Large intestine (tissue), 12 donors: Measurements from ENCODE around the gene SMARCA2. TPM values are rescaled to one million over a fixed set of nuclear protein-coding genes. Genes with fewer than 3 reads are reported as not detected.

Experiments
- DNase-seq, 2 donors: peaks; one replicate each; pipeline versions ENCODE4 v3.0.0 to v3.0.0-alpha.2; 2013
- H3K27ac ChIP-seq: one replicate; pipeline ENCODE4 v1.5.1; 2013; ENCODE audit warnings: low read length
- H3K27me3 ChIP-seq: 2 replicates; pipeline ENCODE4 v1.6.1; 2013; ENCODE audit warnings: low read length; ENCODE audit not compliant: control insufficient read depth, insufficient read depth
- H3K36me3 ChIP-seq: 2 replicates; pipeline ENCODE4 v1.6.1; 2013; ENCODE audit warnings: low read length; ENCODE audit not compliant: control insufficient read depth, insufficient read depth
- H3K4me1 ChIP-seq: one replicate; pipeline ENCODE4 v1.6.1; 2013; ENCODE audit warnings: low read length; ENCODE audit not compliant: control insufficient read depth, insufficient read depth
- H3K4me3 ChIP-seq: one replicate; pipeline ENCODE4 v1.5.1; 2013; ENCODE audit warnings: low read length
- H3K9me3 ChIP-seq: one replicate; pipeline ENCODE4 v1.6.1; 2013; ENCODE audit warnings: mild to moderate bottlenecking, low read depth, low read length, moderate library complexity; ENCODE audit not compliant: control insufficient read depth
- WGBS: methylation state at CpG from one replicate; pipeline ENCODE4 v1.1.5; 2013; ENCODE audit warnings: low lambda C conversion rate; ENCODE audit not compliant: insufficient coverage; 5-methylcytosine and 5-hydroxymethylcytosine counted together
- long read RNA-seq, 11 donors: transcript quantifications; one replicate each; lab custom pipeline, GENCODE V29; 2026
- polyA plus RNA-seq: library from polyadenylated mRNA; unstranded; fragments of 120-200 nt; gene quantifications from one replicate; pipeline ENCODE4 v1.2.1, GENCODE V29; 2013

Gene SMARCA2
- 61.1 TPM for polyA plus RNA-seq
- long read RNA-seq, donor 1, full-length matches to known transcripts = 6 of 6 reads
- long read RNA-seq, donor 1, partial matches to known transcripts = 0 of 6 reads
- long read RNA-seq, donor 1, other reads (novel, unspliced or antisense) = 0 of 6 reads
- long read RNA-seq, donor 2, full-length matches to known transcripts = 10 of 15 reads
- long read RNA-seq, donor 2, partial matches to known transcripts = 5 of 15 reads
- long read RNA-seq, donor 2, other reads (novel, unspliced or antisense) = 0 of 15 reads
- long read RNA-seq, donor 3 = 0 reads
- long read RNA-seq, donor 4, full-length matches to known transcripts = 1 of 1 reads
- long read RNA-seq, donor 4, partial matches to known transcripts = 0 of 1 reads
- long read RNA-seq, donor 4, other reads (novel, unspliced or antisense) = 0 of 1 reads
- long read RNA-seq, donor 5, full-length matches to known transcripts = 5 of 11 reads
- long read RNA-seq, donor 5, partial matches to known transcripts = 6 of 11 reads
- long read RNA-seq, donor 5, other reads (novel, unspliced or antisense) = 0 of 11 reads
- long read RNA-seq, donor 6, full-length matches to known transcripts = 9 of 30 reads
- long read RNA-seq, donor 6, partial matches to known transcripts = 21 of 30 reads
- long read RNA-seq, donor 6, other reads (novel, unspliced or antisense) = 0 of 30 reads
- long read RNA-seq, donor 7, full-length matches to known transcripts = 10 of 20 reads
- long read RNA-seq, donor 7, partial matches to known transcripts = 10 of 20 reads
- long read RNA-seq, donor 7, other reads (novel, unspliced or antisense) = 0 of 20 reads
- long read RNA-seq, donor 8, full-length matches to known transcripts = 9 of 9 reads
- long read RNA-seq, donor 8, partial matches to known transcripts = 0 of 9 reads
- long read RNA-seq, donor 8, other reads (novel, unspliced or antisense) = 0 of 9 reads
- long read RNA-seq, donor 9, full-length matches to known transcripts = 6 of 6 reads
- long read RNA-seq, donor 9, partial matches to known transcripts = 0 of 6 reads
- long read RNA-seq, donor 9, other reads (novel, unspliced or antisense) = 0 of 6 reads
- long read RNA-seq, donor 10, full-length matches to known transcripts = 10 of 10 reads
- long read RNA-seq, donor 10, partial matches to known transcripts = 0 of 10 reads
- long read RNA-seq, donor 10, other reads (novel, unspliced or antisense) = 0 of 10 reads
- long read RNA-seq, donor 11, full-length matches to known transcripts = 6 of 6 reads
- long read RNA-seq, donor 11, partial matches to known transcripts = 0 of 6 reads
- long read RNA-seq, donor 11, other reads (novel, unspliced or antisense) = 0 of 6 reads

DNA sequence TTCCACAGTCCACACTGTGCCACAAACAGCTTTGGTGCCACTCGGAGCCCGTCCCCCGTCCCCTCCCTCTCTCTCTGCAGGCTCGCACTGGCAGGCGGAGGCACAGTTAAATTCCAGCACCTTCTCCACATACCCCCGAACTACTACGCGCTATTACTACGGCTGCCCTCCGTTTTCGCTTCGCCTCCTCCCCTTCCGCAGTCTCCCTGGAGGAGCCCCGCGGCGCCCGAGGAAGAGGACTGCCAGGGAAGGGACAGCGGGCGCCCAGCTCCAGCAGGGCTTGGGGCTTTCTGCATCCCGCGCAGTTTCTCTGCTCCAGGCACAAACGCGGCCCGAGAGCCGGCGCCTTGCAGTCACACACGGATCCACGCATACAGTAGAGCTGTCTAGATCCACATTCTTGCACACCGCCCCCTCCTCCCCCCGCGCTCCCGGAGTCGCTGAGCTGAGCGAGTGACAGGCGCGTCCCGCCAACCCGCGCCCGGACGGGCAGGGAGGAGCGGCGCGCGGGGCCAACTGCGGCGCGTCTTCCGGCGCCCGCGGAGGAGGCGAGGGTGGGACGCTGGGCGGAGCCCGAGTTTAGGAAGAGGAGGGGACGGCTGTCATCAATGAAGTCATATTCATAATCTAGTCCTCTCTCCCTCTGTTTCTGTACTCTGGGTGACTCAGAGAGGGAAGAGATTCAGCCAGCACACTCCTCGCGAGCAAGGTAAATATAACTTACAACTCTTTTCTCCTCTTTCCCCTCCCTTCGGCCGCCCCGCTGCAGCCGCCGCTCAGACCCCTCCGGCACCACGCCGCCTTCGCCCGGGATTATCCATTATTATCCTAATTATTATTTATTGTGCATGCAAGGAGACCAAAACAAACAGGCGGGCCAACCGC, at the start of gene SMARCA2:
Gene SMARCA2 (plus strand): TSS at position 652 of the 885 bp plus-strand sequence. CDS start 13,676 bp downstream, outside the sequence.
- DNase-seq = peak; percentile 96 to 98
- WGBS = no CpG with 5 or more reads among the region's 71 CpGs
- peaks cover 14% of the 10 kb centered on the region for H3K4me1 ChIP-seq
- H3K4me3 ChIP-seq = peak within 1 kb of the TSS; percentile 96
- no peaks in the 10 kb centered on the region for H3K9me3 ChIP-seq
- peaks cover 3% of the 10 kb centered on the region for H3K27me3 ChIP-seq
- peak within 1 kb of the TSS; percentile 98 for H3K27ac ChIP-seq
- no peaks in the 10 kb centered on the region for H3K36me3 ChIP-seq

DNA sequence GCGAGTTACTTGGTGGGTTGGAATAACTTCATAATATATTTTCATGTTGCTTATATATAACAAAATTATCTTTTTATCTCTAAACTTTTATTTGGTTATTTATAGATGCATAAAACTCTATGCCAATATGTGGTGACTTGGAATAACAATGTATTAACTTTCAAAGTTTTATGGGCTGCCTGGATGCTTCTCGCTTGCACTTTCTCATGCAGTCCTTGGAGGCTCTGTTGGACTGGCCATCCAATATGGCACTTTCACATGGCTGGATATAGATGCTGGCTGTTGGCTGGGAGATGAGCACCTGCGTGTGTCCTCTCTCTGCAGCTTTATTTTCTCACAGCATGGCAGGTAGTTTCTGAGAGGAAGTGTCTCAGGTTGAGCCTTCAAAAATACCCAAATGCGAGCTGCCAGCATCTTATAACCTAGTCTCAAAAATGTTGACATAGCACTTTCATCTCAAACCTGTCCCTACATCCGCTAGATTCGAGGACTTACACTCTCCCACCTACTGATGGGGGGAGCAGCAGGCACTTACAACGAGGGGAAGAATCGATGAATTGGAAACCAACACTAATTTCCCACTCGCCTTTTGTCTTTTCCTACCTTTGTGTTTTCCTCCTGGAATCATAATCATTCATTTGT, 48.3 kb upstream of the SMARCA2 start:
- no peak for DNase-seq
- Histone ChIP-seq H3K27me3 (no peaks in the 10 kb centered on the region), H3K36me3 (no peaks in the 10 kb centered on the region), H3K4me1 (no peaks in the 10 kb centered on the region), H3K27ac (no peak overlapping the region), H3K4me3 (no peak overlapping the region), H3K9me3 (no peaks in the 10 kb centered on the region)
- 100% methylated on average over 1 of the region's 9 CpGs for WGBS

DNA sequence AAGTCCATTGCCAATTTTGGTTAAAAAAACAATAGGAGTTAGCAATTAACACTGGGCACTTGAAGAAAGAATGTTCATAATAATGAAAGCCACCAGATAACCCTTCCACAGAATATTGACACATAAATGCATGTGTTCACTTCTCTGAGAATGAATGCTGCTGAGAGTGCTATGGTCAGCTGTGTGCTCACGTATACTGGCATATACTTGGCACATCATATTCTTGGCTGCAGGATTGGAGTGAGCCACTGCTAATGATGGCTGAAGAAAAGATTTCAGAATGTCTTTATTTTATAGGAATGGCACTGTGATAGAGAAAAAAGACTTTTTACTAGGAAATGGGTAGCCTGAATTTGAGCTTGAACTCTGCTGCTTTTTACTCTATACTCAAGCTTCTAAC, 46.0 kb upstream of the SMARCA2 start:
- H3K36me3 ChIP-seq = no peaks in the 10 kb centered on the region
- no peak overlapping the region for H3K4me3 ChIP-seq
- no peaks in the 10 kb centered on the region for H3K9me3 ChIP-seq
- 80% methylated on average over 1 of the region's 1 CpG for WGBS
- no peaks in the 10 kb centered on the region for H3K27me3 ChIP-seq
- H3K4me1 ChIP-seq = no peaks in the 10 kb centered on the region
- no peak for DNase-seq
- no peak overlapping the region for H3K27ac ChIP-seq

DNA sequence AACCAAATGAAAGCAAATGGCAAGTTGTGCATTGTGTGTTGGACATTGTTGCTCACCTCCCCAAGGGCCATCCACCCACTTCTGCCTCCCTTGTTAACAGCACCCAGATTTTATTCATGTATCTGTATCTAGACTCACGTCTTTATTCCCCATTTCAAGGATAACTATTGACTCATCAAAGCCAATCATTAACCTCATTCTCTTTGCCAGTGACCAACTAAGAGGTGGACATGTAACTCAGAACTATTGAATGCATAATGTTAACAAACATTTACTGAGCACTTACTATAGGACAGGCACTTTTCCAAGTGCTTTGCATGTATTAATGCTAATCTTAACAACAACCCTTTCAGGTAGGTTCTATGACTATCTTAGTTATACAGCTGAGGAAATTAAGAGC, 45.2 kb upstream of the SMARCA2 start:
- Histone ChIP-seq H3K27me3 (no peaks in the 10 kb centered on the region), H3K4me1 (no peaks in the 10 kb centered on the region), H3K36me3 (no peaks in the 10 kb centered on the region), H3K27ac (no peak overlapping the region), H3K4me3 (no peak overlapping the region), H3K9me3 (no peaks in the 10 kb centered on the region)
- 67% methylated on average over 1 of the region's 1 CpG for WGBS
- no peak for DNase-seq

DNA sequence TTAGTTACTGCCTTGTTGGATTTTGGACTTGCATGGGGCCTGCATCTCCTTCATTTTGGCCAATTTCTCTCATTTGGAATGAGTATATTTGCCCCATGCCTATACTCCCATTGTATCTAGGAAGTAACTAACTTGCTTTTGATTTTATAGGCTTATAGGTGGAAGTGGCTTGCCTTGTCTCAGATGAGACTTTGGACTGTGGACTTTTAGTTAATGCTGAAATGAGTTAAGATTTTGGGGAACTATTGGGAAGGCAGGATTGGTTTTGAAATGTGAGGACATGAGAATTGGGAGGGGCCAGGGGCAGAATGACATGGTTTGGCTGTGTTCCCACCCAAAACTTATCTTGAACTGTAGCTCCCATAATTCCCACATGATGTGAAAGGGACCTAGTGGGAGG, 42.5 kb upstream of the SMARCA2 start:
- no peak overlapping the region for H3K27ac ChIP-seq
- H3K36me3 ChIP-seq = no peaks in the 10 kb centered on the region
- no peak for DNase-seq
- no peaks in the 10 kb centered on the region for H3K27me3 ChIP-seq
- H3K4me3 ChIP-seq = no peak overlapping the region
- no peaks in the 10 kb centered on the region for H3K9me3 ChIP-seq
- no peaks in the 10 kb centered on the region for H3K4me1 ChIP-seq

DNA sequence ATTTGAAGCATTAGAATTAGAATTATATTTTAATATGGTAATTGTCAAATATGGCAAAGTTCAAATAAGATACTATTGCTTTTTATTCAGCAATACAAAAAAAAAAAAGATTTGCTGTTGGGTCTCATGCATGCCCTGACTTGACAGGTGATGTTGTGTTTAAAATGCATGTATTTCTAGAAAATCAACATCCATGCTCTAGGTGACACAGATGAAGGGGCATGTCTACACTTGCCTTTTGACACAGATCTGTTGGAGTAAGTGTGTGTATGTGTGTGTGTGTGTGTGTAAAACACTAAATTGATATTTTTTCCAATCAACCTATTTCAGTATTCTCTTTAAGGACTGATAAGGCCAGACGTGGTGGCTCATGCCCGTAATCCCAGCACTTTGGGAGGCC, 38.1 kb upstream of the SMARCA2 start:
- no peaks in the 10 kb centered on the region for H3K36me3 ChIP-seq
- H3K4me3 ChIP-seq = no peak overlapping the region
- no peaks in the 10 kb centered on the region for H3K9me3 ChIP-seq
- H3K27me3 ChIP-seq = no peaks in the 10 kb centered on the region
- H3K27ac ChIP-seq = no peak overlapping the region
- DNase-seq = no peak
- WGBS = no CpG with 5 or more reads among the region's 2 CpGs
- no peaks in the 10 kb centered on the region for H3K4me1 ChIP-seq

DNA sequence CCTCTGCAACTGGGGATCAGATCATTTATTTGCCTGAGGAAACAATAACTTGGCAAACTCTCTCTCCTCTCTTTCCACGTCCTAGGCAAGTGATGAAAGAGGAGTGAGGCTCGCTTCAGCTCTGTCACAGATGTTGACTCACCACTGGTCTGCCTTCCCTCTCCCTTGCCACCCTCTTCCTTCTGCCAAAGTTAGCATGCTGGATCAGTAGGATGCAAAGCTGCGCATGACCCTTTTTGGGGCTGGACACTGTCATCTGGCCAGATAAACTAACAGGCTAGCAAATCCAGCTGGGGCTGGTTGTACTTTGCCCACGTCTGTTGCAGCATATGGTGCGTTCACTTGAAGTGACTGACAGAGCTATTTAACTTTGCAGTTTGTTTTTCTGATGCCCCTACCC, 36.2 kb upstream of the SMARCA2 start:
- no peaks in the 10 kb centered on the region for H3K4me1 ChIP-seq
- no peaks in the 10 kb centered on the region for H3K27me3 ChIP-seq
- H3K4me3 ChIP-seq = no peak overlapping the region
- no peak overlapping the region for H3K27ac ChIP-seq
- WGBS = no CpG with 5 or more reads among the region's 5 CpGs
- no peak for DNase-seq
- no peaks in the 10 kb centered on the region for H3K36me3 ChIP-seq
- no peaks in the 10 kb centered on the region for H3K9me3 ChIP-seq

DNA sequence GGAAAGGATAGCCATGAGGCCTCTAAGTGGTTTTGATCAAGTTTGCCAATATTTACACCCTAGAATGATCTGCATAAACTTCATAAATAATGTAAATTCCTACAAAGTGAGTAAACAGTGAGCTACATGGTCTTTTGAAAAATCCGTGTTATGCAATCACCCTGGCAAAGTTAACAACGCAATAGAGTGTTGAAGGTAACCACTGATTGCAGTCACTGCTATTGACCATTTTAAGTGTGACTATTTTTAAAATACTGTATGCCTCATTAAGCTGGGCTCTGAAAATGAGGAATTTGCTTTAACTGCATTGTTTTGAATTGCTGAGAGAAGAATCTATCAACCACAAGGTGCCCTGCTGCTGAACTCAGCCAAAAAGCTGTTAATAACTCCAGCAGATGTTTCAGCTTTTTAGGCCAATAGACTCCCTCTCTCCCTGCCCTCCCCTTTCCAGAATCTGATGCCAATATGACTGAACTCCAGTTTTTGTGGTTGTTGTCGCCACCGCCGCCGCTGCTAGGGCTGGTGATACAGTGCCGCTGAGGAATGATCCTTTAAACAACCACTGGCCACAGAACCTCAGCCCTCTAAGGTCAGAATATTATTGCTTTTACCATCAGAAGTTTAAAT, 35.3 kb upstream of the SMARCA2 start:
- Histone ChIP-seq H3K4me1 (no peaks in the 10 kb centered on the region), H3K27me3 (no peaks in the 10 kb centered on the region), H3K4me3 (no peak overlapping the region), H3K36me3 (no peaks in the 10 kb centered on the region), H3K9me3 (no peaks in the 10 kb centered on the region), H3K27ac (no peak overlapping the region)
- WGBS = 67% methylated on average over 1 of the region's 7 CpGs
- DNase-seq = no peak

DNA sequence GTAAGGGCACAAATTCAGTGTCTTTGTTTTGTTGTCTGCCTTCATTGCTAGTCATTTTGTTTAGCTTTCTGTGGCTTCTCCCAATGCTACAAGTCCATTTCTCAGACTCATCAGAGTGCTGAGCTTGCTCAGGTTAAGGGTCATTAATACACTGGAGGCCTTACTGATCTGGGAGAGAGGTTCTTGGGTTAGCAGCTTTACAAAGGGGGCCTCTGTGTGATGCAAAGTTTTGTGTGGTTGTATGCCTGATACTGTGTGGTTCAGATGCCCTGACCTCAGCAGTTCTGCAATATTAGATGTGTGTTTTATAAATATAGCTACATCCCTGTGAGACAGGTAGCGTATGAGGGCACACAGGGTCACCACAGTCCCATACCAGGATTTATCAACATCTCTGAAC, 34.8 kb upstream of the SMARCA2 start:
- Histone ChIP-seq H3K4me1 (no peaks in the 10 kb centered on the region), H3K4me3 (no peak overlapping the region), H3K27me3 (no peaks in the 10 kb centered on the region), H3K27ac (no peak overlapping the region), H3K9me3 (no peaks in the 10 kb centered on the region), H3K36me3 (no peaks in the 10 kb centered on the region)
- no peak for DNase-seq
- no CpG with 5 or more reads among the region's 1 CpG for WGBS
